Ascending aorta (tissue), 2 donors: ENCODE measurements around the gene NPAS3. TPM values are rescaled to one million over a fixed set of nuclear protein-coding genes. Genes with fewer than 3 reads are reported as not detected.

Experiments
- DNase-seq, 2 donors: peaks; one replicate each; pipeline ENCODE4 v3.0.0-alpha.2; 2019; ENCODE audit warnings: low spot score in 2 of 2
- H3K27ac ChIP-seq, 2 donors: fragments of 200-600 bp; sonication (generic); one replicate each; pipeline ENCODE4 v1.5.1; 2016 to 2017; ENCODE audit warnings: mild to moderate bottlenecking in 1 of 2
- H3K27me3 ChIP-seq: fragments of 200-600 bp; sonication (generic); one replicate; pipeline ENCODE4 v1.5.1; 2017
- H3K36me3 ChIP-seq, 2 donors: fragments of 200-600 bp; sonication (generic); one replicate each; pipeline ENCODE4 v1.5.1; 2016
- H3K4me1 ChIP-seq, 2 donors: fragments of 200-600 bp; sonication (generic); one replicate each; pipeline ENCODE4 v1.5.1; 2016 to 2017; ENCODE audit warnings: mild to moderate bottlenecking in 1 of 2
- H3K4me3 ChIP-seq, 2 donors: fragments of 200-600 bp; sonication (generic); one replicate each; pipeline ENCODE4 v1.5.1; 2016 to 2017; ENCODE audit warnings: mild to moderate bottlenecking in 1 of 2
- H3K9me3 ChIP-seq, 2 donors: fragments of 200-600 bp; sonication (generic); one replicate each; pipeline ENCODE4 v1.5.1; 2016
- intact Hi-C: fragments of 100-400 bp; cut with DNase I; formaldehyde crosslinking; loops from one replicate; pipeline ENCODE4 v1.15.1; 2023
- total RNA-seq: library from RNA; depleted of rRNA; stranded (reverse); fragments of >200 nt; gene quantifications from one replicate; pipeline ENCODE4 v1.1.0, GENCODE V29; 2016
- TF ChIP-seq, protein P1 (sequence below), 3 experiments: fragments of 200-600 bp in 2 of 3; fragments of 450-650 bp in 1 of 3; sonication (generic) in 2 of 3; IDR thresholded peaks; one replicate each; pipeline ENCODE4 v1.5.1; 2016 to 2019; ENCODE audit warnings: antibody characterized with exemption in 3 of 3, mild to moderate bottlenecking in 1 of 3, moderate library complexity in 1 of 3

The NPAS3 gene
- total RNA-seq, 1 donor from 2014 or later, result not detected

- TF ChIP-seq, protein P1, sequence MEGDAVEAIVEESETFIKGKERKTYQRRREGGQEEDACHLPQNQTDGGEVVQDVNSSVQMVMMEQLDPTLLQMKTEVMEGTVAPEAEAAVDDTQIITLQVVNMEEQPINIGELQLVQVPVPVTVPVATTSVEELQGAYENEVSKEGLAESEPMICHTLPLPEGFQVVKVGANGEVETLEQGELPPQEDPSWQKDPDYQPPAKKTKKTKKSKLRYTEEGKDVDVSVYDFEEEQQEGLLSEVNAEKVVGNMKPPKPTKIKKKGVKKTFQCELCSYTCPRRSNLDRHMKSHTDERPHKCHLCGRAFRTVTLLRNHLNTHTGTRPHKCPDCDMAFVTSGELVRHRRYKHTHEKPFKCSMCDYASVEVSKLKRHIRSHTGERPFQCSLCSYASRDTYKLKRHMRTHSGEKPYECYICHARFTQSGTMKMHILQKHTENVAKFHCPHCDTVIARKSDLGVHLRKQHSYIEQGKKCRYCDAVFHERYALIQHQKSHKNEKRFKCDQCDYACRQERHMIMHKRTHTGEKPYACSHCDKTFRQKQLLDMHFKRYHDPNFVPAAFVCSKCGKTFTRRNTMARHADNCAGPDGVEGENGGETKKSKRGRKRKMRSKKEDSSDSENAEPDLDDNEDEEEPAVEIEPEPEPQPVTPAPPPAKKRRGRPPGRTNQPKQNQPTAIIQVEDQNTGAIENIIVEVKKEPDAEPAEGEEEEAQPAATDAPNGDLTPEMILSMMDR (IDR thresholded peaks at IDR 0.05), result no peak
- Histone ChIP-seq H3K36me3 (no peaks in the 10 kb centered on the region), H3K27me3 (no peaks in the 10 kb centered on the region), H3K4me3 (no peak overlapping the region), H3K9me3 (no peaks in the 10 kb centered on the region), H3K27ac (no peak overlapping the region), H3K4me1 (no peaks in the 10 kb centered on the region)
- no peak for DNase-seq
- intact Hi-C loops, result no loop called here
Measured at GRCh38 chr14:33239465-33239864, 300.8 kb downstream of the NPAS3 start.

- TF ChIP-seq, protein P1 (IDR thresholded peaks at IDR 0.05), result no peak
- intact Hi-C loops, result no loop called here
- H3K9me3 ChIP-seq, result no peaks in the 10 kb centered on the region
Measured at GRCh38 chr14:33240466-33240865, 301.8 kb downstream of the NPAS3 start.

GRCh38 chr14:33241331-33241730 lies 302.7 kb downstream of the NPAS3 start:
- TF ChIP-seq, protein P1 (IDR thresholded peaks at IDR 0.05), result no peak

More at GRCh38 chr14:33240466-33240865, 301.8 kb downstream of the NPAS3 start:
- Histone ChIP-seq H3K36me3 (no peaks in the 10 kb centered on the region), H3K4me1 (no peaks in the 10 kb centered on the region), H3K27ac (no peak overlapping the region), H3K4me3 (no peak overlapping the region), H3K27me3 (no peaks in the 10 kb centered on the region)
- no peak for DNase-seq

GRCh38 chr14:33249233-33249820 lies 310.6 kb downstream of the NPAS3 start:
- Histone ChIP-seq H3K9me3 (no peaks in the 10 kb centered on the region), H3K27me3 (no peaks in the 10 kb centered on the region), H3K4me1 (no peaks in the 10 kb centered on the region), H3K4me3 (no peak overlapping the region), H3K27ac (no peak overlapping the region), H3K36me3 (no peaks in the 10 kb centered on the region)
- intact Hi-C loops, result no loop called here
- TF ChIP-seq, protein P1 (IDR thresholded peaks at IDR 0.05), result no peak
- no peak for DNase-seq

More at GRCh38 chr14:33241331-33241730, 302.7 kb downstream of the NPAS3 start:
- Histone ChIP-seq H3K9me3 (no peaks in the 10 kb centered on the region), H3K27me3 (no peaks in the 10 kb centered on the region), H3K4me3 (no peak overlapping the region), H3K36me3 (no peaks in the 10 kb centered on the region), H3K27ac (no peak overlapping the region), H3K4me1 (no peaks in the 10 kb centered on the region)
- intact Hi-C loops, result no loop called here
- no peak for DNase-seq

GRCh38 chr14:33250963-33251362 lies 312.3 kb downstream of the NPAS3 start:
- no peak for DNase-seq
- TF ChIP-seq, protein P1 (IDR thresholded peaks at IDR 0.05), result no peak
- H3K36me3 ChIP-seq, result no peaks in the 10 kb centered on the region
- no peaks in the 10 kb centered on the region for H3K9me3 ChIP-seq
- no peak overlapping the region for H3K4me3 ChIP-seq
- H3K4me1 ChIP-seq, result no peaks in the 10 kb centered on the region
- intact Hi-C loops, result no loop called here
- H3K27ac ChIP-seq, result no peak overlapping the region
- no peaks in the 10 kb centered on the region for H3K27me3 ChIP-seq

DNA sequence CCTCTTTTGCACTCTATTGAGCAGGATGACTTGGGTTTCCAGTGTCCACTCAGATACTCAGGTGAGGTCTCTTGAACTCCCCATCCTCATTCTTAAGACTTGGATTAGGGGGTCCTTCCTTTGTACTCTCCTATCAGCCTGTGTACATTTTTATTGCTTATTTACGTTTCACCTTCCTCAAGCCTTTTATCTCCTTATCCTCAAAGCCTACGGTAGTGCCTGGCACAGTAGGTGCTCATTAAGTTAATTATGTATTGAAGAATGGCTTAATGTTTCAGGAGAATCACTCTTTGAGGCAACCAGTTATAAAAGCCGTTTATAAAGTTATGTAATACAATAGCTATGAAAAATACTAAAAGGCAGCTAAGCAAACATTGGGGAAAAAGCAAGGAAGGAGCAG lies 315.7 kb downstream of the NPAS3 start:
- no peak overlapping the region for H3K27ac ChIP-seq
- no peaks in the 10 kb centered on the region for H3K27me3 ChIP-seq
- no peaks in the 10 kb centered on the region for H3K9me3 ChIP-seq
- intact Hi-C loops, result no loop called here
- H3K36me3 ChIP-seq, result no peaks in the 10 kb centered on the region
- H3K4me1 ChIP-seq, result no peaks in the 10 kb centered on the region
- TF ChIP-seq, protein P1 (IDR thresholded peaks at IDR 0.05), result no peak
- no peak overlapping the region for H3K4me3 ChIP-seq
- DNase-seq, result no peak
